ENCODE results near the gene AEBP1.

AEBP1 gene

DNA sequence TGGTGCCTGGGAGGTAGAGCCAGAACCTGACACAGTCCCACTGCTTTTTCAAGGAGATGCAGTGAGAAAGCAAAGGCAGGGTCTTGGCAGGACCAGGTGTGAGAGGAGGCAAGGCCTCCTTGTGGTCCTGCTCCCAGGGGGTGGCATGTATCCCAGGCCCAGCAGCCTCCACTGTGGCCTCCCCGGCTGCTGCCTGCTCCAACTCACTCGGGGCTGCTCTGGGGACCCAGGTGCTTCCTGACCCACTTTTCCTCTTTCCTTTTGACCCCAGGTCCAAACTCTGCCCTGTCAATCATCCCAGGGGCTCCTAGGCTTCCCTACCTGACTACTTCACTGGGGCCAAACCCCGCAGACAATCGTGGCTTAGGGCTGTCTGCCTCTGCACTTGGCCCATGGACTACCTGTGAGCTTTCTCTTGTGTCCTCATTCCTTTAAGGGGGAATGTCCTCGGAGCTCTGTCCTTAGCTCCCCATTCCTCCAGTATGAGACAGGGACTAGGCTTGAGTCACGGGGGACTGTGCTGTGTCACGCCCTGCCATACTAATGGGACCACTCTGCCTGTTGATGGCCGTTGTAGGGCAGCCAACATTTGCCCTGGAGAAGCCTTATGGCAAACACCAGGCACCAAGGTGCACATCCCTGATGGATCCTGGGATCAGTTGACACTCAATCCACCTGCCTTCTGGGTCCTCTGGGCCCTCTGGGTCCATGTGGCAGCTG is 1.1 kb upstream of the AEBP1 start:
- H3K4me3 ChIP-seq (replicated peaks; ENCODE audit: insufficient read depth, low read length) = no peak overlapping the region
- DNase-seq (ENCODE audit: low read depth in 1 of 2, low spot score in 1 of 2) = no peak
- TF ChIP-seq SPI1 (IDR thresholded peaks at IDR 0.05; ENCODE audit: borderline replicate concordance, low read depth) (no peak), GABPA (IDR thresholded peaks at IDR 0.05; ENCODE audit: low read depth) (no peak)
- TF ChIP-seq, protein P1, sequence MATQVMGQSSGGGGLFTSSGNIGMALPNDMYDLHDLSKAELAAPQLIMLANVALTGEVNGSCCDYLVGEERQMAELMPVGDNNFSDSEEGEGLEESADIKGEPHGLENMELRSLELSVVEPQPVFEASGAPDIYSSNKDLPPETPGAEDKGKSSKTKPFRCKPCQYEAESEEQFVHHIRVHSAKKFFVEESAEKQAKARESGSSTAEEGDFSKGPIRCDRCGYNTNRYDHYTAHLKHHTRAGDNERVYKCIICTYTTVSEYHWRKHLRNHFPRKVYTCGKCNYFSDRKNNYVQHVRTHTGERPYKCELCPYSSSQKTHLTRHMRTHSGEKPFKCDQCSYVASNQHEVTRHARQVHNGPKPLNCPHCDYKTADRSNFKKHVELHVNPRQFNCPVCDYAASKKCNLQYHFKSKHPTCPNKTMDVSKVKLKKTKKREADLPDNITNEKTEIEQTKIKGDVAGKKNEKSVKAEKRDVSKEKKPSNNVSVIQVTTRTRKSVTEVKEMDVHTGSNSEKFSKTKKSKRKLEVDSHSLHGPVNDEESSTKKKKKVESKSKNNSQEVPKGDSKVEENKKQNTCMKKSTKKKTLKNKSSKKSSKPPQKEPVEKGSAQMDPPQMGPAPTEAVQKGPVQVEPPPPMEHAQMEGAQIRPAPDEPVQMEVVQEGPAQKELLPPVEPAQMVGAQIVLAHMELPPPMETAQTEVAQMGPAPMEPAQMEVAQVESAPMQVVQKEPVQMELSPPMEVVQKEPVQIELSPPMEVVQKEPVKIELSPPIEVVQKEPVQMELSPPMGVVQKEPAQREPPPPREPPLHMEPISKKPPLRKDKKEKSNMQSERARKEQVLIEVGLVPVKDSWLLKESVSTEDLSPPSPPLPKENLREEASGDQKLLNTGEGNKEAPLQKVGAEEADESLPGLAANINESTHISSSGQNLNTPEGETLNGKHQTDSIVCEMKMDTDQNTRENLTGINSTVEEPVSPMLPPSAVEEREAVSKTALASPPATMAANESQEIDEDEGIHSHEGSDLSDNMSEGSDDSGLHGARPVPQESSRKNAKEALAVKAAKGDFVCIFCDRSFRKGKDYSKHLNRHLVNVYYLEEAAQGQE (IDR thresholded peaks at IDR 0.05; ENCODE audit: insufficient replicate concordance, low read depth) = no peak
- H3K27ac ChIP-seq (replicated peaks) = no peak overlapping the region
- peaks cover 6% of the 10 kb centered on the region for H3K27me3 ChIP-seq (ENCODE audit: insufficient read depth, poor library complexity, severe bottlenecking)

- H3K27ac ChIP-seq (replicated peaks) = no peak overlapping the region
These were observed 601 bp upstream of the AEBP1 start for GRCh38 chr7:44103566-44103922.

DNA sequence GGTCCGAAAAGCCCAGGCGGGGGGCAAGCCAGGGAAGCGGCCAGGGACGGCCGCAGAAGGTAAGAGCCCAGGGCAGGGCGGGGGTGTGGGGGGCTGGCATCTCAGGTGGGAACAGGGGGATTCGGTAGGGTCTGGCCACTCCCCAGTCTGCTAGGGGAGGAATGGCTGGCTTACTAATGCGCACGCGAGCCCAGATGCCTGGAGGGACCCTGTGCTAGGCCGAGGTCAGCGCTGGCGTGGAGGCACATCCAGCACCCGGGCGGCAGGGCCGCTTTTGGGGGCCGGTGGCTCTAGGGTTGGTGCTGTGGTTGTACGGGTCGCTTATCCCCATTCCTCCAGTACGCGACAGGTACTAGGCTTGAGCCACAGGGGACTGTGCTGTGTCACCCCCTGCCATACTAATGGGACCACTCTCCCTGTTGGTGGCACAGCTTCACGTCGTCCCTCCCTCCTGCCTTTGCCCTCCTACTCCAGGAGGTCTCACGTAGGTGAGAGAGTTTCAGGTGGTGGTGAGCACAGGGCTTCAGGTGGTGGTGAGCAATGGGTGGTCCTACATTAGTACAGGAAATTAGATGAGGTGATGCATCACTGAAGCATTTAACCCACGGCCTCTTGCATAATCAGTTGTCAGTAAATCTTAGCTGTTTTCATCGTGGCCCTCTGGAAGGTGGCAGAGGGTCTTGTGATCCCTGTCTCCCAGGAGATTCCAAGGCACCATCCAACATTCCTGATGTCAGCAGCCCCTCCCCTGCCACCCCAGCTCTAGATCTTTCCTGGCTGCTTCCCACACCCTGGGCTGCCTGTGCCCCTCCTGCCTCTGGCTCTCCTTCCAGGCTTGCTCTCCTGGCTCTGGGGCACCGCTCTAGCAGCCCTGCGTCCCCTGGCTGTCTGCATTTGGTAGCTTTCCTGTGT is 971 bp downstream of the AEBP1 start:
- no peak for DNase-seq (ENCODE audit: low read depth in 1 of 2, low spot score in 1 of 2)

More at GRCh38 chr7:44103566-44103922, 601 bp upstream of the AEBP1 start:
- TF ChIP-seq SPI1 (IDR thresholded peaks at IDR 0.05; ENCODE audit: borderline replicate concordance, low read depth) (no peak), CTCF (IDR thresholded peaks at IDR 0.05; ENCODE audit: insufficient read depth, low read length) (no peak), POLR2AphosphoS5 (IDR thresholded peaks at IDR 0.05; ENCODE audit: low read depth) (no peak)
- TF ChIP-seq, protein P1 (IDR thresholded peaks at IDR 0.05; ENCODE audit: insufficient replicate concordance, low read depth) = no peak
- DNase-seq (ENCODE audit: low read depth in 1 of 2, low spot score in 1 of 2) = no peak
- Histone ChIP-seq H3K27me3 (ENCODE audit: insufficient read depth, poor library complexity, severe bottlenecking) (peaks cover 6% of the 10 kb centered on the region), H3K4me3 (replicated peaks; ENCODE audit: insufficient read depth, low read length) (no peak overlapping the region)

GRCh38 chr7:44105832-44106231 is 1.7 kb downstream of the AEBP1 start:
- Histone ChIP-seq H3K27ac (replicated peaks) (no peak overlapping the region), H3K4me3 (replicated peaks; ENCODE audit: insufficient read depth, low read length) (no peak overlapping the region), H3K27me3 (ENCODE audit: insufficient read depth, poor library complexity, severe bottlenecking) (peaks cover 6% of the 10 kb centered on the region)
- DNase-seq (ENCODE audit: low read depth in 1 of 2, low spot score in 1 of 2) = no peak
- TF ChIP-seq SPI1 (IDR thresholded peaks at IDR 0.05; ENCODE audit: borderline replicate concordance, low read depth) (peak; percentile 74), CTCF (IDR thresholded peaks at IDR 0.05; ENCODE audit: insufficient read depth, low read length) (no peak), POLR2AphosphoS5 (IDR thresholded peaks at IDR 0.05; ENCODE audit: low read depth) (no peak), GABPA (IDR thresholded peaks at IDR 0.05; ENCODE audit: low read depth) (no peak)
- TF ChIP-seq, protein P1 (IDR thresholded peaks at IDR 0.05; ENCODE audit: insufficient replicate concordance, low read depth) = no peak

More for the DNA sequence above, 971 bp downstream of the AEBP1 start:
- H3K4me3 ChIP-seq (replicated peaks; ENCODE audit: insufficient read depth, low read length) = no peak overlapping the region
- H3K27me3 ChIP-seq (ENCODE audit: insufficient read depth, poor library complexity, severe bottlenecking) = peaks cover 6% of the 10 kb centered on the region
- no peak for TF ChIP-seq SPI1 (IDR thresholded peaks at IDR 0.05; ENCODE audit: borderline replicate concordance, low read depth)
- no peak overlapping the region for H3K27ac ChIP-seq (replicated peaks)

Data from HL-60 (cell line).